DOHH2 (cell line): ENCODE data around the gene VPS45.

Experiments
- H3F3A ChIP-seq: fragments of 200-600 bp; sonication (generic), shearing (Covaris generic); 2 replicates; pipeline ENCODE4 v1.6.0; 2016; ENCODE audit warnings: antibody characterized with exemption, mild to moderate bottlenecking; ENCODE audit not compliant: control insufficient read depth, insufficient read depth
- H3K27ac ChIP-seq: fragments of 200-600 bp; sonication (generic); 2 replicates; pipeline ENCODE4 v1.5.1; 2014; ENCODE audit warnings: low read depth, mild to moderate bottlenecking, low read length, moderate library complexity
- H3K27me3 ChIP-seq: fragments of 200-600 bp; sonication (generic); 2 replicates; pipeline ENCODE4 v1.6.1; 2014; ENCODE audit warnings: mild to moderate bottlenecking, low read length, mixed read lengths; ENCODE audit not compliant: control insufficient read depth
- H3K36me3 ChIP-seq: fragments of 200-600 bp; sonication (generic); 2 replicates; pipeline ENCODE4 v1.6.1; 2014; ENCODE audit warnings: mild to moderate bottlenecking, low read length, moderate library complexity, mixed read lengths; ENCODE audit not compliant: control insufficient read depth
- H3K4me1 ChIP-seq: fragments of 200-600 bp; sonication (generic); 2 replicates; pipeline ENCODE4 v1.6.1; 2014; ENCODE audit warnings: mild to moderate bottlenecking, low read length, mixed read lengths; ENCODE audit not compliant: control insufficient read depth
- H3K4me2 ChIP-seq: fragments of 200-600 bp; sonication (generic); 2 replicates; pipeline ENCODE4 v1.6.0; 2014; ENCODE audit warnings: mild to moderate bottlenecking, low read length, moderate library complexity
- H3K4me3 ChIP-seq: fragments of 200-600 bp; sonication (generic); 2 replicates; pipeline ENCODE4 v1.5.1; 2014; ENCODE audit warnings: mild to moderate bottlenecking, low read length, mixed read lengths
- H3K79me2 ChIP-seq: fragments of 200-600 bp; sonication (generic); 2 replicates; pipeline ENCODE4 v1.6.1; 2014; ENCODE audit warnings: mild to moderate bottlenecking, low read length, mixed read lengths; ENCODE audit not compliant: control insufficient read depth
- H3K9me2 ChIP-seq: fragments of 200-600 bp; sonication (generic); replicated peaks from 2 replicates; pipeline ENCODE4 v1.6.1; 2014; ENCODE audit warnings: mild to moderate bottlenecking, low read length, mixed read lengths; ENCODE audit not compliant: control insufficient read depth
- H3K9me3 ChIP-seq: fragments of 200-600 bp; sonication (generic); 2 replicates; pipeline ENCODE4 v1.6.1; 2014; ENCODE audit warnings: antibody characterized with exemption, low read length, mixed read lengths; ENCODE audit not compliant: control insufficient read depth, insufficient read depth
- H4K20me1 ChIP-seq: fragments of 200-600 bp; sonication (generic); 2 replicates; pipeline ENCODE4 v1.6.0; 2014; ENCODE audit warnings: low read depth, mild to moderate bottlenecking, antibody characterized with exemption, low read length, moderate library complexity; ENCODE audit not compliant: control insufficient read depth, insufficient read depth
- EZH2phosphoT487 ChIP-seq: fragments of 200-600 bp; sonication (generic); IDR thresholded peaks from 2 replicates; pipeline ENCODE4 v1.6.1; 2017; ENCODE audit warnings: borderline replicate concordance, mild to moderate bottlenecking, antibody characterized with exemption, low read length, moderate library complexity, mixed read lengths
- TF ChIP-seq, protein P1 (sequence below): fragments of 200-600 bp; sonication (generic); IDR thresholded peaks from one replicate; pipeline ENCODE4 v1.5.1; 2014; ENCODE audit warnings: antibody characterized with exemption, mild to moderate bottlenecking, low read depth, low read length; ENCODE audit not compliant: poor library complexity, severe bottlenecking

The VPS45 gene

DNA sequence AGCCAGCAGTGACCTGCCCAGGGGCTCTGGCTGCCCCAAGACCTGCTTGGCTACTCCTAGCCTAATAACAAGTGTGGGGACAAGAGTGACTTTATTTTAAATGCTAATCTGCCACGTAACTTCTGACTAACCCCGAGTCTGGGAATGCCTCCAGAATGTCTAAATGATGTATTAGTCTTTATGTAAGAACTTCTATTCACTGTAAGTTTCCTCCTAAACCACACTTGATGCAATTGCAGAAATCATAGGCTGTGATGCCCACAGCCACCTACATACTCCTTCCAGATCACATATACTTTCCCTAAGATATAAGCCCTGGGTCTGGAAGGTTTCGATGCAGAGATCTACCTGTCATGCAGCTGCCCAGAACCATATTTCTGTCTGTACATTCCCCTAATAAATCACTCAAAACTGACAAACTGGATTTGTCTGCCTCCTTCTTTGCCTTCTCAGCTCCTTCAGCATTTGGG, 5.9 kb upstream of the VPS45 start:
- Histone ChIP-seq H3K9me3 (no peaks in the 10 kb centered on the region), H3K4me2 (no peak overlapping the region), H3K4me1 (peaks cover 17% of the 10 kb centered on the region), H3K36me3 (no peaks in the 10 kb centered on the region; the same call in 1 of the 2 replicates), H3F3A (peaks cover 6% of the 10 kb centered on the region), H3K79me2 (peaks cover 11% of the 10 kb centered on the region), H3K9me2 (no peaks in the 10 kb centered on the region), H3K27me3 (0 out of 2 replicates have a peak, but pooled peaks cover 6% of the 10 kb centered on the region), H4K20me1 (no peaks in the 10 kb centered on the region), H3K27ac (no peak overlapping the region), H3K4me3 (no peak overlapping the region)
- TF ChIP-seq, protein P1, sequence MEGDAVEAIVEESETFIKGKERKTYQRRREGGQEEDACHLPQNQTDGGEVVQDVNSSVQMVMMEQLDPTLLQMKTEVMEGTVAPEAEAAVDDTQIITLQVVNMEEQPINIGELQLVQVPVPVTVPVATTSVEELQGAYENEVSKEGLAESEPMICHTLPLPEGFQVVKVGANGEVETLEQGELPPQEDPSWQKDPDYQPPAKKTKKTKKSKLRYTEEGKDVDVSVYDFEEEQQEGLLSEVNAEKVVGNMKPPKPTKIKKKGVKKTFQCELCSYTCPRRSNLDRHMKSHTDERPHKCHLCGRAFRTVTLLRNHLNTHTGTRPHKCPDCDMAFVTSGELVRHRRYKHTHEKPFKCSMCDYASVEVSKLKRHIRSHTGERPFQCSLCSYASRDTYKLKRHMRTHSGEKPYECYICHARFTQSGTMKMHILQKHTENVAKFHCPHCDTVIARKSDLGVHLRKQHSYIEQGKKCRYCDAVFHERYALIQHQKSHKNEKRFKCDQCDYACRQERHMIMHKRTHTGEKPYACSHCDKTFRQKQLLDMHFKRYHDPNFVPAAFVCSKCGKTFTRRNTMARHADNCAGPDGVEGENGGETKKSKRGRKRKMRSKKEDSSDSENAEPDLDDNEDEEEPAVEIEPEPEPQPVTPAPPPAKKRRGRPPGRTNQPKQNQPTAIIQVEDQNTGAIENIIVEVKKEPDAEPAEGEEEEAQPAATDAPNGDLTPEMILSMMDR = no peak
- no peak for TF ChIP-seq EZH2phosphoT487

DNA sequence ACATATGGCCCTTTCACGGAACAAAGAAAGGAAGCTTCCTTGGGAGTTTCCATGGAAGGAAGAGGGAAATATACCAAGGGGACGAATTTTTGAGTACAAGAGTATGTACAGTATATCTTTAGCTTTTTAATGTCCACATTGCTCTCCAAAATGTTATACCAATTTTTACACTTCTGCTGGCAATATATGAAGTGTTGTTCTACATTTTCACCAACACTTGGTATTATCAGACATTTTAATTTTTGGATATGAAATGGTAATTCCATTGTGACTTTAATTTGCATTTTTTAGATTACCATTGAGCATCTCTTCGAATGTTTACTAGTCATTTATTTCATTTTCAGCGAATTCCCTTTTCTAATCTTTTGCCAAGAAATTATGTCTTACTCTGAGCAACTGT, 5.5 kb upstream of the VPS45 start:
- Histone ChIP-seq H3K4me1 (peaks cover 17% of the 10 kb centered on the region), H3K79me2 (peaks cover 15% of the 10 kb centered on the region), H3K4me3 (no peak overlapping the region), H3K27ac (no peak overlapping the region), H4K20me1 (no peaks in the 10 kb centered on the region), H3K36me3 (no peaks in the 10 kb centered on the region; the same call in 1 of the 2 replicates), H3K27me3 (0 out of 2 replicates have a peak, but pooled peaks cover 4% of the 10 kb centered on the region), H3K4me2 (no peak overlapping the region), H3F3A (peaks cover 6% of the 10 kb centered on the region), H3K9me3 (no peaks in the 10 kb centered on the region), H3K9me2 (no peaks in the 10 kb centered on the region)
- no peak for TF ChIP-seq EZH2phosphoT487
- TF ChIP-seq, protein P1 = no peak

DNA sequence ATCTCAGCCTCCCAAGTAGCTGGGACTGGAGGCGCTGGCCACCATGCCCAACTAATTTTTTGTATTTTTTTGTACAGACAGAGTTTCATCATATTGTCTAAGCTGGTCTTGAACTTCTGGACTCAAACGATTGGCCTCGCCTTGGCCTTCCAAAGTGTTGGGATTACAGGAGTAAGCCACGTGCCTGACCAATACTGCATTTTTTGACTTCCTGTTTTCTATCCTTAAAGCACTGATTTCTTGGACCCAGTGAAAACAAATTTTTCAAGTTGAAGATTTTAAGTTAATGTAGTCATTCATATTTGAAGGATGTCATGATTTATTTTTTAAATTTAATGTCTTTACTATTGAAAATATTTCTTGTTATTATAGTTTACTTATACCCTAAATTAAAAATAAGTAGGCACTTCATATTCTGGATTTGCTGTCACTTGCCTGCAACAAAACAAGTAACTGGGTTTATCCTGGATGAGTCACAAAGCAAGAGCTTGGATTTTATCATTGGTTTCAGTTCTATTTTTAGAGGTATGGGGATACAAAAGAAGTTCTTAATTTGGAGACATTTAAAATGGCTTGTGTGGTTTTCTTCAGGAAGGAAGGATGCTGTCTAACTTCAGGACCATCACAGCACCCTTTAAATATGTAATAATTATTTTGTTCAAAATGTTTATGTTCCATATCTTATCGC, 2.2 kb upstream of the VPS45 start:
- Histone ChIP-seq H3K79me2 (peaks cover 32% of the 10 kb centered on the region), H3K27ac (no peak overlapping the region), H3K9me3 (no peaks in the 10 kb centered on the region), H3K9me2 (no peaks in the 10 kb centered on the region), H3K27me3 (no peaks in the 10 kb centered on the region), H3K4me3 (peak overlapping the region; percentile 98; the same call in 1 of the 2 replicates), H3K36me3 (peaks cover 5% of the 10 kb centered on the region), H3F3A (peaks cover 3% of the 10 kb centered on the region; the same call in 1 of the 2 replicates), H3K4me1 (peaks cover 28% of the 10 kb centered on the region), H3K4me2 (peak overlapping the region; percentile 94), H4K20me1 (no peaks in the 10 kb centered on the region)
- TF ChIP-seq, protein P1 = no peak
- no peak for TF ChIP-seq EZH2phosphoT487
